Colonic mucosa (tissue), 2 donors: ENCODE measurements around the gene SRL. TPM values are rescaled to one million over a fixed set of nuclear protein-coding genes. Genes with fewer than 3 reads are reported as not detected.

Experiments used
- total RNA-seq, 2 donors: library from RNA; stranded (reverse); fragmentation: NEBNext Ultra II Directional in 1 of 2; extraction: Animal tissue kit (Norgen Biotek cat#: 25700) in 1 of 2; gene quantifications; one replicate each; pipeline ENCODE4 v1.2.1, GENCODE V29; 2021
- donor health status: DM: no; HTN: no; CAD: no.
- donor health status: DM: no; HTN: no; CAD: no.

The SRL gene
- total RNA-seq, 2 donors from 2014 or later = 0.49 to 0.82 TPM

Other genes starting within 250 kb of the SRL start
- 10 to 100 TPM; 23.8 to 25.6 TPM for gene ADCY9, start 125.6 kb downstream of the SRL start, total RNA-seq
- gene TFAP4, start 30.9 kb upstream of the SRL start, total RNA-seq = 10 to 100 TPM in 1 of 2 donors, 1 to 10 TPM in 1; 5.4 to 15.4 TPM
- 1 to 10 TPM in 1 of 2 donors, under 1 TPM in 1; 0.89 to 4.1 TPM for gene GLIS2, start 74.0 kb upstream of the SRL start, total RNA-seq
- gene PAM16, start 109.2 kb upstream of the SRL start, total RNA-seq = 10 to 100 TPM; 28.2 to 43.6 TPM
- 1 to 10 TPM; 2.7 to 4.1 TPM for gene VASN, start 129.8 kb upstream of the SRL start, total RNA-seq
- gene CORO7, start 174.5 kb upstream of the SRL start, total RNA-seq = 10 to 100 TPM; 37.2 to 55.9 TPM
- 10 to 100 TPM; 48.3 to 76.1 TPM for gene DNAJA3, start 183.8 kb upstream of the SRL start, total RNA-seq
- gene NMRAL1, start 232.5 kb upstream of the SRL start, total RNA-seq = 10 to 100 TPM; 25.8 to 40.2 TPM
- 10 to 100 TPM; 46.8 to 55.7 TPM for gene HMOX2, start 234.3 kb upstream of the SRL start, total RNA-seq